ENCODE results near the gene CFLAR. TPM values are rescaled to one million over a fixed set of nuclear protein-coding genes. Genes with fewer than 3 reads are reported as not detected.
"Not testable (repeated sequence)": the region's sequence is repeated elsewhere in the genome, so short reads cannot be mapped to it uniquely, and the experiment has no call there.

The CFLAR gene
- total RNA-seq, 2 donors from 2014 or later = 154 to 179 TPM

DNA sequence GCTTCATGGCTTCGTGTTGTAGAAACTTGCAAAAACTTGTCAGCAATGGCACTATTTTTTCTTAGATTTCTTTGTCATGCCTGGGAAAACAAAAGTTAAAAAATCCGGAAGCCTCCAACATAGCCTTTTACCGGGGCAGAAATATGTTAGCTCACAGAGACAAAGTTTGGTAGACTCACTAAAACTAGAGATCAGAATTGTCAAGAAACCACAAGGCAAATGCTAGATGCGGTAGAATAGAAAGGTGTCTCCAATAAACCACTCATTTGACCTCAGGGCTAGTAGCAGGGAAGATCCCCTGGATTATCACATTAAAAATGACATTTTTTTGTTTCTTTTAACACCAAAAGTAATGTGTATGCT, 67.4 kb downstream of the CFLAR start:
- no peaks in the 10 kb centered on the region for H3K27me3 ChIP-seq
- no peaks in the 10 kb centered on the region for H3K36me3 ChIP-seq
- no peaks in the 10 kb centered on the region for H3K9me3 ChIP-seq
- TF ChIP-seq, protein P1, sequence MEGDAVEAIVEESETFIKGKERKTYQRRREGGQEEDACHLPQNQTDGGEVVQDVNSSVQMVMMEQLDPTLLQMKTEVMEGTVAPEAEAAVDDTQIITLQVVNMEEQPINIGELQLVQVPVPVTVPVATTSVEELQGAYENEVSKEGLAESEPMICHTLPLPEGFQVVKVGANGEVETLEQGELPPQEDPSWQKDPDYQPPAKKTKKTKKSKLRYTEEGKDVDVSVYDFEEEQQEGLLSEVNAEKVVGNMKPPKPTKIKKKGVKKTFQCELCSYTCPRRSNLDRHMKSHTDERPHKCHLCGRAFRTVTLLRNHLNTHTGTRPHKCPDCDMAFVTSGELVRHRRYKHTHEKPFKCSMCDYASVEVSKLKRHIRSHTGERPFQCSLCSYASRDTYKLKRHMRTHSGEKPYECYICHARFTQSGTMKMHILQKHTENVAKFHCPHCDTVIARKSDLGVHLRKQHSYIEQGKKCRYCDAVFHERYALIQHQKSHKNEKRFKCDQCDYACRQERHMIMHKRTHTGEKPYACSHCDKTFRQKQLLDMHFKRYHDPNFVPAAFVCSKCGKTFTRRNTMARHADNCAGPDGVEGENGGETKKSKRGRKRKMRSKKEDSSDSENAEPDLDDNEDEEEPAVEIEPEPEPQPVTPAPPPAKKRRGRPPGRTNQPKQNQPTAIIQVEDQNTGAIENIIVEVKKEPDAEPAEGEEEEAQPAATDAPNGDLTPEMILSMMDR (IDR thresholded peaks at IDR 0.05) = no peak
- H3K27ac ChIP-seq = peak overlapping the region; percentile 59 to 60
- peak overlapping the region; percentile 38 to 52 for H3K4me3 ChIP-seq
- H3K4me1 ChIP-seq = no peaks in the 10 kb centered on the region
- no peak for DNase-seq (ENCODE audit: low spot score)

DNA sequence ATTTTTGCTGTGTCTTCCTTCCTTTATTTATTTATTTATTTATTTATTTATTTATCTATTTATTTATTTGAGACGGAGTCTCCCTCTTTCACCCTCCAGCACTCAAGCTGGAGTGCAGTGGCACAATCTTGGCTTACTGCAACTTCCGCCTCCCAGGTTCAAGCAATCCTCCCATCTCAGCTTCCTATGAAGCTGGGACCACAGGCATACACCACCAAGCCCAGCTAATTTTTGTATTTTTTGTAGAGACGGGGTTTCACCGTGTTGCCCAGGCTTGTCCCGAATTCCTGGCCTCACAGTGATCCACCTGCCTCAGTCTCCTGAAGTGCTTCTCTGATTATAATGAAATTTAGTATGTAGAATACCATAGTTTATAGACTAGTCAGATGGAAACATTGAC, 67.9 kb downstream of the CFLAR start:
- H3K36me3 ChIP-seq; H3K27me3 ChIP-seq; H3K4me1 ChIP-seq; DNase-seq (ENCODE audit: low spot score); H3K9me3 ChIP-seq: not testable (repeated sequence)
- peak overlapping the region; percentile 38 to 52 for H3K4me3 ChIP-seq
- peak overlapping the region; percentile 7 to 59 for H3K27ac ChIP-seq

DNA sequence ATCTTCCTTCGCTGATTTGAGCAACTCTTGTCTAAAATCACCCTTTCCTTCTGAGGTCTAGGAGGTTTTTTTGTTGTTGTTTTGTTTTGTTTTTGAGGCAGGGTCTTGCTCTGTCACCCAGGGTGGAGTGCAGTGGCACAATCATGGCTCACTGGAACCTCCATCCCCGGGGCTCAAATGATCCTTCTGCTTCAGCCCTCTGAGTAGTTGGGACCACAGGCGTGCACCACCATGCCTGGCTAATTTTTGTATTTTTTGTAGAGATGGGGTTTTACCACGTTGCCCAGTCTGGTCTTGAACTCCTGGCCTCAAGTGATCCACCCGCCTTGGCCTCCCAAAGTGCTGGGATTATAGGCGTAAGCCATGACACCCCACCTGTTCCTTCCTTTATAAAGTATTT, 68.3 kb downstream of the CFLAR start:
- H3K27me3 ChIP-seq; H3K36me3 ChIP-seq; H3K4me1 ChIP-seq; DNase-seq (ENCODE audit: low spot score); H3K9me3 ChIP-seq: not testable (repeated sequence)
- Histone ChIP-seq H3K4me3 (peak overlapping the region; percentile 38 to 52), H3K27ac (peak overlapping the region; percentile 7 to 59)

DNA sequence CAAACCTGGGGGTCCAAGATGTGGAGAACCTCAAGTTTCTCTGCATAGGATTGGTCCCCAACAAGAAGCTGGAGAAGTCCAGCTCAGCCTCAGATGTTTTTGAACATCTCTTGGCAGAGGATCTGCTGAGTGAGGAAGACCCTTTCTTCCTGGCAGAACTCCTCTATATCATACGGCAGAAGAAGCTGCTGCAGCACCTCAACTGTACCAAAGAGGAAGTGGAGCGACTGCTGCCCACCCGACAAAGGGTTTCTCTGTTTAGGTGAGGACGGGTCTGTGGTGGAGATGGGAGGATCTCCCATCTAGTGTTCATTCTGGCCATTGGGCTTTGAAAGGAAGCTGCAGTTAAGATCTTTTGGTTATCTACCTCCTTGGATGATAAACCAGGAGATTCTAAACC, 69.9 kb downstream of the CFLAR start:
- H3K27ac ChIP-seq = no peak overlapping the region
- H3K4me3 ChIP-seq = no peak overlapping the region
- no peaks in the 10 kb centered on the region for H3K4me1 ChIP-seq
- no peaks in the 10 kb centered on the region for H3K27me3 ChIP-seq
- DNase-seq (ENCODE audit: low spot score) = no peak
- no peaks in the 10 kb centered on the region for H3K9me3 ChIP-seq
- H3K36me3 ChIP-seq = no peaks in the 10 kb centered on the region
- TF ChIP-seq, protein P1 (IDR thresholded peaks at IDR 0.05) = no peak

DNA sequence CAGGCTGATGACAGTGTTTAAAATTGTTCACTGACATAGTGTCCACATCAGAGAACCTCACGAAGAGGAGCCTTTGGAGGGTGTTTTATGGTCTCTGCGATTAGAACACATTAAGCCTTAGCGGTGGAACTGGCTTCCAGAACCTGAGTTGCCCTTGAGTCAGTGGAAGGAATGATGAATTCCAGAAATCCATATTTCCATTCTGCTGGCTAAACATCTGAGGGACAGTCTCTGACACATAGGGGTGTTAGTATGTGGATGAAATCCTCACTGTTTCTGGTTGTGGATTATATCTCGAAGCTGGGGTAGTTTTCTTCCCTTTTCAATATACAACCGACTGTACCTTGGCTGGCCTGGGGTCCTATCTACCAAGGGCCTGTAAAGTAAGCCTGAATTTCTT, 71.0 kb downstream of the CFLAR start:
- Histone ChIP-seq H3K9me3 (no peaks in the 10 kb centered on the region), H3K36me3 (no peaks in the 10 kb centered on the region), H3K27me3 (no peaks in the 10 kb centered on the region), H3K4me1 (peaks cover 0 to 1% of the 10 kb centered on the region in 2 donors), H3K27ac (no peak overlapping the region), H3K4me3 (no peak overlapping the region)
- TF ChIP-seq, protein P1 (IDR thresholded peaks at IDR 0.05) = no peak
- DNase-seq (ENCODE audit: low spot score) = no peak

DNA sequence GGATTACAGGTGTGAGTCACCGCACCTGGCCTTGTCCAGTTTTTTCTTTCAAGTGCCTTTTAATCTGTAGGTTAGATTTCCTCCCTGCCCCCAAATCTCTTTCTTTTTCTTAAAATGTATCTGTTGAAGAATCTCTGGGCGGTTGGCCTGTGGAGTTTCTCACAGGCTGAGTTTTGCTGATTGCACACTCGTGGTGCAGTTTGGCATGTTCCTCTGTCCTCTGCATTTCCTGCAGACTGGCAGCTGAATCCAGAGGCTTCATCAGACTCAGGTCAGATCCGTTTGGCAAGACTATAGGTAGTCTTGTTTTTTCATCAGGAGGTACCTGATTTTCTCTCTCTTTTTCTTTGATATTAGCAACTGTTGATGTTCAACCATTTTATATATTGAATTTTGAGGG, 72.5 kb downstream of the CFLAR start:
- Histone ChIP-seq H3K9me3 (no peaks in the 10 kb centered on the region), H3K4me3 (no peak overlapping the region), H3K27me3 (no peaks in the 10 kb centered on the region), H3K27ac (no peak overlapping the region), H3K4me1 (peaks cover 0 to 4% of the 10 kb centered on the region in 2 donors), H3K36me3 (no peaks in the 10 kb centered on the region)
- DNase-seq (ENCODE audit: low spot score) = no peak
- TF ChIP-seq, protein P1 (IDR thresholded peaks at IDR 0.05) = no peak

DNA sequence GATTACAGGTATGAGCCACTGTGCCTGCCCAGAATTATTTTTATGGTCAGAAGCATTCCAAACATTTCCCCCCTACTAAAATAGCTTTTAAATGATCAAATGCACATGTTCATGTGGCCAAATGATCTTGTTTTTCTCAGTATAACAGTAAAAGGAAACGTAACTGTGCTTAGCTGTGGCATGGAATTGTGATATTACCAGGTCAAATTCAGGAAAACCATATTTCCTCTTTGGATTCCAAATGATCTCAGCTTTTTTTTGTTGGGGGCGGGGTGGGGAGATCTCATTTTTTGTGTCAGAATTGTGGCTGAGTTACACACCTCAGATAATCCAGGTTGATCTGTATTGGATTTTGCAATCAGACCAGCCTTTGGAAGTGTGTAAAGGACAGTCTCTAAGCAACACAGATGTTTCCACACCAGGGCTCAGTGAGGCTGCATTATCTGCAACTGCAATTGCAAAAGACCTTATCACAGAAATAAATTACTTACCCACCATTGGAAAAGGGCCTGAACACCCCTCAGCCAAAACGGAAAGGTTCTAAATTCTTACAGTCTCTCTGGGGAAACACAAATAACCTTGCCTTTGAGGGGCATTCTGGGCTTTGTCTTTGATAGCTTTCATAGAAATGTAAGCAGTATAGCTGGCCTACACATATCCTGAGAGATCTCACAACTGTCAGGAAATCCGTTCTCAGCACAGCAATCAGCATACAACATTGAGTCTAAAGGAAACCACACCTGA, 75.3 kb downstream of the CFLAR start:
- Histone ChIP-seq H3K4me3 (no peak overlapping the region), H3K4me1 (peaks cover 0 to 4% of the 10 kb centered on the region in 2 donors), H3K27me3 (no peaks in the 10 kb centered on the region), H3K36me3 (peaks cover 3% of the 10 kb centered on the region), H3K9me3 (no peaks in the 10 kb centered on the region), H3K27ac (peak overlapping the region in 1 of 2 donors; percentile 7)
- TF ChIP-seq, protein P1 (IDR thresholded peaks at IDR 0.05) = no peak
- DNase-seq (ENCODE audit: low spot score) = no peak

All from right atrium auricular region (tissue), 2 donors.